HepG2 (cell line): Measurements from ENCODE around the gene TLX1. TPM values are rescaled to one million over a fixed set of nuclear protein-coding genes. Genes with fewer than 3 reads are reported as not detected.
"Not testable (repeated sequence)": the region's sequence is repeated elsewhere in the genome, so short reads cannot be mapped to it uniquely, and the experiment has no call there.

Experiments used
- ATAC-seq: fragments of 200-7000 bp; cut with Tn5 transposase; 3 replicates; pipeline ENCODE4 v1.9.1; 2020; ENCODE audit warnings: mild to moderate bottlenecking, moderate library complexity
- BruUV-seq: library from RNA; stranded (reverse); fragments of 400-500 nt; replicated peaks from 2 replicates; lab custom pipeline; 2021; lab: Mats Ljungman, UMichigan
- CTCF ChIA-PET: fragments of 300-600 bp; formaldehyde crosslinking; extraction: SDS; loops from one replicate; lab custom pipeline; 2021; ENCODE audit warnings: low total read pairs, inconsistent platforms, low intra/inter-chr PET ratio; lab: Yijun Ruan, JAX
- POLR2A ChIA-PET: fragments of 350-600 bp; sonication (Branson Sonifier 250); formaldehyde crosslinking; loops from one replicate; lab custom pipeline; 2020; ENCODE audit warnings: antibody characterized with exemption, inconsistent platforms; lab: Yijun Ruan, JAX
- DNase-seq: peaks from one replicate; pipeline ENCODE4 v3.0.0-alpha.2; 2015; ENCODE audit warnings: low spot score
- FAIRE-seq: peaks from 3 replicates; lab custom pipeline; 2011; peaks lifted over from hg19 to GRCh38; lab: Jason Lieb, UNC
- H2AFZ ChIP-seq: one replicate; pipeline ENCODE4 v1.6.1; 2011; ENCODE audit warnings: low read length, inconsistent platforms
- H3K27ac ChIP-seq: fragments of 300-600 bp; 3 replicates; pipeline ENCODE4 v1.8.0; 2011; ENCODE audit warnings: mixed run types, mild to moderate bottlenecking, mixed read lengths, low read length, inconsistent platforms; ENCODE audit not compliant: insufficient read depth; ENCODE audit errors: extremely low read length
- H3K27me3 ChIP-seq, 2 experiments: fragments of 200-600 bp in 1 of 2; 2 replicates in 1 of 2; 3 replicates in 1 of 2; pipeline versions ENCODE4 v1.6.0 to v1.8.0; 2011; ENCODE audit warnings: low read length in 2 of 2, mild to moderate bottlenecking in 2 of 2, moderate library complexity in 2 of 2, inconsistent platforms in 1 of 2; ENCODE audit not compliant: insufficient read depth in 2 of 2, control insufficient read depth in 1 of 2
- H3K36me3 ChIP-seq, 2 experiments: fragments of 200-600 bp in 1 of 2; replicated peaks in 1 of 2; 2 replicates in 1 of 2; 3 replicates in 1 of 2; pipeline versions ENCODE4 v1.5.1 to v1.8.0; 2011; ENCODE audit warnings: low read length in 2 of 2, inconsistent platforms in 1 of 2; ENCODE audit not compliant: insufficient read depth in 2 of 2, control insufficient read depth in 1 of 2
- H3K4me1 ChIP-seq: 2 replicates; pipeline ENCODE4 v1.5.1; 2012; ENCODE audit warnings: low read length, inconsistent platforms; ENCODE audit not compliant: insufficient read depth
- H3K4me2 ChIP-seq: 2 replicates; pipeline ENCODE4 v1.6.0; 2011; ENCODE audit warnings: low read depth, low read length, inconsistent platforms
- H3K4me3 ChIP-seq, 3 experiments: fragments of 200-600 bp in 1 of 3; sonication (generic), shearing (Covaris generic) in 1 of 3; replicated peaks in 1 of 3; 2 replicates each; pipeline ENCODE4 v1.5.1; 2011 to 2016; ENCODE audit warnings: low read length in 3 of 3, inconsistent platforms in 2 of 3, low read depth in 2 of 3, mild to moderate bottlenecking in 2 of 3, control low read depth in 1 of 3, mixed read lengths in 1 of 3; ENCODE audit not compliant: insufficient read depth in 1 of 3
- H3K79me2 ChIP-seq: one replicate; pipeline ENCODE4 v1.6.1; 2011; ENCODE audit warnings: low read length, inconsistent platforms; ENCODE audit not compliant: insufficient read depth
- H3K9ac ChIP-seq: 2 replicates; pipeline ENCODE4 v1.6.0; 2011; ENCODE audit warnings: mild to moderate bottlenecking, low read depth, low read length, inconsistent platforms; ENCODE audit not compliant: insufficient read depth
- H3K9me3 ChIP-seq: 2 replicates; pipeline ENCODE4 v1.5.1; 2012; ENCODE audit warnings: mild to moderate bottlenecking, low read length
- H4K20me1 ChIP-seq: 2 replicates; pipeline ENCODE4 v1.6.0; 2011; ENCODE audit warnings: inconsistent platforms, mild to moderate bottlenecking, low read length, moderate library complexity; ENCODE audit not compliant: insufficient read depth
- RCOR2 ChIP-seq: IDR thresholded peaks from 2 replicates; pipeline ENCODE4 v1.6.1; 2016; ENCODE audit warnings: missing biosample characterization, missing genetic modification reagents
- ZNF746 ChIP-seq: sonication (generic); formaldehyde crosslinking; IDR thresholded peaks from 2 replicates; pipeline ENCODE4 v1.8.0; 2022; ENCODE audit warnings: mild to moderate bottlenecking, missing genetic modification reagents
- WGBS: methylation state at CpG from one replicate; pipeline ENCODE4 v1.1.6; 2017; ENCODE audit warnings: low lambda C conversion rate; 5-methylcytosine and 5-hydroxymethylcytosine counted together
- in situ Hi-C: cut with HindIII; loops from 2 replicates; pipeline ENCODE4 v1.10.0; 2017; ENCODE audit warnings: low pct_unique_long_range_greater_than_20kb; ENCODE audit not compliant: extremely low pct_ligation_motif_present
- intact Hi-C: fragments of 100-400 bp; cut with micrococcal nuclease; formaldehyde crosslinking; loops from one replicate; pipeline ENCODE4 v1.10.0; 2022; ENCODE audit not compliant: unreplicated experiment
- polyA plus RNA-seq, 8 experiments: library from polyadenylated mRNA; depleted of rRNA in 3 of 8; stranded (reverse) in 7 of 8; unstranded in 1 of 8; fragments of >200 nt; fragmentation: Illumina TruSeq in 4 of 8; extraction: Trizol in 4 of 8; gene quantifications; 2 replicates each; pipeline versions ENCODE4 v1.2.1 to v1.2.3, GENCODE V29; 2011 to 2016; ENCODE audit warnings: low read depth in 4 of 8, missing spikeins in 1 of 8, mixed read lengths in 1 of 8; ENCODE audit not compliant: insufficient read depth in 1 of 8
- total RNA-seq, 5 experiments: library from RNA; depleted of rRNA; stranded (reverse); fragments of >200 nt; fragmentation: Illumina TruSeq; extraction: Trizol; gene quantifications; 2 replicates each; pipeline ENCODE4 v1.2.3, GENCODE V29; 2016; ENCODE audit warnings: low read depth in 1 of 5
- TF ChIP-seq, protein P1 (sequence below): sonication (generic); formaldehyde crosslinking; IDR thresholded peaks from 2 replicates; pipeline ENCODE4 v1.8.0; 2022; ENCODE audit warnings: mild to moderate bottlenecking, missing genetic modification reagents, moderate library complexity
- TF ChIP-seq, protein P2 (sequence below): sonication (generic); formaldehyde crosslinking; IDR thresholded peaks from 2 replicates; pipeline ENCODE4 v1.4.0; 2020; ENCODE audit warnings: missing genetic modification reagents

TLX1 gene
- total and polyA plus RNA-seq, 2 of the 13 experiments (the other 11 are each of a cell fraction or from before 2014, with no cell fraction given): 0.07 to 0.26 TPM

DNA sequence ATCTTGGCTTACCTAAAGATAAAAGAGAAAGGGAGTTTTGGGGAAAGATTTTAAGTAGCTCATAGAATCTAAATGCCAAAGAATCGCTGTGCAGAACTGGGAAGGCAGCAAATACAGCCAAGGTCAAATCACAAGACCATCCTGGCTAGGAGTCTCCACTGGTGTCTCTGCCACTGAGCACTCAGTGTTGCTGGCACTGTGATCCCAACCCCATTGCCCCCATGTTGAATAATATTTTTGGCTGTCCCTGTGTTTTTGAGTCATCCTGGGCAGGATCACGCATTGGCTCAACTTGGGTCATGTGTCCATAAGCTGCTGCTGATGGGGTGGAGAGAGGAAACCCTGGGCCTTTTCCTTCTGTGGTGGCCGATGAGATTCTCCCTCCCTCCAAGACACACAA is 21.2 kb downstream of the TLX1 start:
- Histone ChIP-seq H3K9me3 (no peaks in the 10 kb centered on the region), H3K36me3 (no peaks in the 10 kb centered on the region), H3K4me3 (no peak overlapping the region), H4K20me1 (no peaks in the 10 kb centered on the region), H2AFZ (no peak overlapping the region), H3K79me2 (no peaks in the 10 kb centered on the region), H3K4me1 (no peaks in the 10 kb centered on the region), H3K27ac (no peak overlapping the region), H3K4me2 (no peak overlapping the region), H3K27me3 (peaks cover 3 to 49% of the 10 kb centered on the region in 2 experiments; a peak in 4 of 5 replicates), H3K9ac (no peak overlapping the region)
- TF ChIP-seq RCOR2 (no peak), ZNF746 (CRISPR knock-in tag) (no peak)
- TF ChIP-seq, protein P1, sequence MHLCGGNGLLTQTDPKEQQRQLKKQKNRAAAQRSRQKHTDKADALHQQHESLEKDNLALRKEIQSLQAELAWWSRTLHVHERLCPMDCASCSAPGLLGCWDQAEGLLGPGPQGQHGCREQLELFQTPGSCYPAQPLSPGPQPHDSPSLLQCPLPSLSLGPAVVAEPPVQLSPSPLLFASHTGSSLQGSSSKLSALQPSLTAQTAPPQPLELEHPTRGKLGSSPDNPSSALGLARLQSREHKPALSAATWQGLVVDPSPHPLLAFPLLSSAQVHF (CRISPR knock-in tag): no peak
- TF ChIP-seq, protein P2, sequence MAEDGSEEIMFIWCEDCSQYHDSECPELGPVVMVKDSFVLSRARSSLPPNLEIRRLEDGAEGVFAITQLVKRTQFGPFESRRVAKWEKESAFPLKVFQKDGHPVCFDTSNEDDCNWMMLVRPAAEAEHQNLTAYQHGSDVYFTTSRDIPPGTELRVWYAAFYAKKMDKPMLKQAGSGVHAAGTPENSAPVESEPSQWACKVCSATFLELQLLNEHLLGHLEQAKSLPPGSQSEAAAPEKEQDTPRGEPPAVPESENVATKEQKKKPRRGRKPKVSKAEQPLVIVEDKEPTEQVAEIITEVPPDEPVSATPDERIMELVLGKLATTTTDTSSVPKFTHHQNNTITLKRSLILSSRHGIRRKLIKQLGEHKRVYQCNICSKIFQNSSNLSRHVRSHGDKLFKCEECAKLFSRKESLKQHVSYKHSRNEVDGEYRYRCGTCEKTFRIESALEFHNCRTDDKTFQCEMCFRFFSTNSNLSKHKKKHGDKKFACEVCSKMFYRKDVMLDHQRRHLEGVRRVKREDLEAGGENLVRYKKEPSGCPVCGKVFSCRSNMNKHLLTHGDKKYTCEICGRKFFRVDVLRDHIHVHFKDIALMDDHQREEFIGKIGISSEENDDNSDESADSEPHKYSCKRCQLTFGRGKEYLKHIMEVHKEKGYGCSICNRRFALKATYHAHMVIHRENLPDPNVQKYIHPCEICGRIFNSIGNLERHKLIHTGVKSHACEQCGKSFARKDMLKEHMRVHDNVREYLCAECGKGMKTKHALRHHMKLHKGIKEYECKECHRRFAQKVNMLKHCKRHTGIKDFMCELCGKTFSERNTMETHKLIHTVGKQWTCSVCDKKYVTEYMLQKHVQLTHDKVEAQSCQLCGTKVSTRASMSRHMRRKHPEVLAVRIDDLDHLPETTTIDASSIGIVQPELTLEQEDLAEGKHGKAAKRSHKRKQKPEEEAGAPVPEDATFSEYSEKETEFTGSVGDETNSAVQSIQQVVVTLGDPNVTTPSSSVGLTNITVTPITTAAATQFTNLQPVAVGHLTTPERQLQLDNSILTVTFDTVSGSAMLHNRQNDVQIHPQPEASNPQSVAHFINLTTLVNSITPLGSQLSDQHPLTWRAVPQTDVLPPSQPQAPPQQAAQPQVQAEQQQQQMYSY (CRISPR knock-in tag): no peak
- no TSS peak for BruUV-seq
- in situ Hi-C loops (no loop called here), intact Hi-C loops (no loop called here)
- CTCF ChIA-PET: no interaction called here
- ATAC-seq (no peak), DNase-seq (no peak), FAIRE-seq (no peak)
- POLR2A ChIA-PET: no interaction called here
- 25% methylated on average over 2 of the region's 3 CpGs for WGBS

DNA sequence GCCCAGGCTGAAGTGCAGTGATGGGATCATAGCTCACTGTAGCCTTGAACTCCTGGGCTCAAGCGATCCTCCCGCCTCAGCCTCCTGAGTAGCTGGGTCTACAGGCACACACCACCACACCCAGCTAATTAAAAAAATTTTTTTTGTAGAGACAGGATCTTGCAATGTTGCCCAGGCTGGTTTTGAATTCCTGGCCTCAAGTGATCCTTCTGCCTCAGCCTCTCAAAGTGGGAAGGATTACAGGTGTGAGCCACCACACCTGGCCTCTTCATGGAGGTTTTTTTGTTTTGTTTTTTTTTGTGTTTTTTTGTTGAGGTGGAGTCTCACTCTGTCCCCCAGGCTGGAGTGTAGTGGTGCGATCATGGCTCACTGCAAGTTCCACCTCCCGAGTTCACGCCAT is 23.4 kb downstream of the TLX1 start:
- H3K4me2 ChIP-seq, intact Hi-C loops, BruUV-seq, H4K20me1 ChIP-seq, H3K36me3 ChIP-seq, H3K4me3 ChIP-seq, H3K79me2 ChIP-seq, POLR2A ChIA-PET, H3K27ac ChIP-seq, CTCF ChIA-PET, DNase-seq, H2AFZ ChIP-seq, H3K9me3 ChIP-seq, in situ Hi-C loops, H3K4me1 ChIP-seq, ATAC-seq, FAIRE-seq, H3K9ac ChIP-seq: not testable (repeated sequence)
- H3K27me3 ChIP-seq: peaks cover 0 to 38% of the 10 kb centered on the region in 2 experiments; a peak in 1 of 5 replicates
- WGBS: 55% methylated on average over 5 of the region's 5 CpGs
